ENCODE data around the gene ACTC1. TPM values are rescaled to one million over a fixed set of nuclear protein-coding genes. Genes with fewer than 3 reads are reported as not detected.
"Not testable (repeated sequence)": the region's sequence is repeated elsewhere in the genome, so short reads cannot be mapped to it uniquely, and the experiment has no call there.

ACTC1 gene
- total and polyA plus RNA-seq, 2 donors (not counting 3 experiments of a cell fraction or from before 2014, with no cell fraction given), result 1.0 TPM; not detected in 1

DNA sequence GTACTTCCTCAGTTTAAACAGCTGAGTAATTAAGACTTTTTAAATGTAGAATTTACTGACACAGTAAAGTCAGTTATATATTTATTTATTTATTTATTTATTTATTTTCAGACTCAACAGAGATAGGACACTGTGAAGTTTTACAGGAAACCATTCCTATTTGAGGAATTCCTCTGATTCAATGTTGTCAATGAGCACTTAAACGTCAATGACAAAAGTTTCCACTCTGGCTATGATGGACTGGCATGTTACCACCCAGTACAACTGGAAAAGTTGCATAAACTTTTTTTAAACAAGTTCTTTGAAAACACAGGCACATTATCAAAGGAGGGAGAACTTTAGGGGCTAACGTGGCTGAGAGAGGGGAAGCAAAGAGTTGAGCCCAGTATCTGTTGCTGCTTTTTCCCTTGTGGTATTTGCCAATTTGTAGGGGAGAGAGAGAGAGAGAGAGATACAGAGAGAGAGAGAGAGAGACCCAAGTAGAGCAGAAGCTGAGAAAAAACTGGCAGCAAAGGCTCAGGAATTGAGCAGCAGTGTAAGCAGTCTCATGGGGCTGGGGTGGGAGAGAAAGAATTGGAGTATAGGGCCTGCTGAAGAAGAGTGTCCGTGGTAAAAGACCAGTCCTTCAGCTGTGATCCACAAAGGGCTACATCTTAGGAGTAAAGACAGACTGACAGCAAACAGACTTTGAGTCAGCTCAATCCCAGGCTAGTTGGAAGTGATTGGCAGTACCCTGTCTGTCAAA, 18.3 kb upstream of the ACTC1 start:
- no TSS peak for BruUV-seq (replicated peaks)
- no peaks in the 10 kb centered on the region for H3K9me1 ChIP-seq (replicated peaks; ENCODE audit: control insufficient read depth, extremely low read depth, insufficient read depth, low read length)
- ChIA-PET POLR2A (interaction anchor here (0.6 kb wide), 1 partner anchor 226 kb away, joined by 4 read pairs; no protein-coding TSS in a partner anchor), CTCF (interaction anchor here (1.1 kb wide), 1 partner anchor 107 kb away, joined by 3 read pairs; no protein-coding TSS in a partner anchor)
- no peak overlapping the region for H3K9ac ChIP-seq (replicated peaks; ENCODE audit: extremely low read depth, insufficient read depth, low read length)
- H4K20me1 ChIP-seq (replicated peaks; ENCODE audit: control insufficient read depth, extremely low read depth, insufficient read depth, low read length), result no peaks in the 10 kb centered on the region
- no peak overlapping the region for H2AFZ ChIP-seq (ENCODE audit: low read depth, low read length)
- no peaks in the 10 kb centered on the region for H3K36me3 ChIP-seq (ENCODE audit: control insufficient read depth in 2 of 2, extremely low read depth in 1 of 2, insufficient read depth in 2 of 2, low read length in 2 of 2)
- intact Hi-C loops (cut with micrococcal nuclease) (loop anchor here (5.0 kb wide), 1 partner anchor 186 kb away; no protein-coding TSS in a partner anchor), dilution Hi-C loops (cut with MboI; ENCODE audit: extremely low pct_ligation_motif_present, low sequenced_read_pairs) (no loop called here)
- no peak for TF ChIP-seq POLR2AphosphoS5 (IDR thresholded peaks at IDR 0.05; ENCODE audit: insufficient read depth, low read depth, low read length)
- TF ChIP-seq MYC (IDR thresholded peaks at IDR 0.05; ENCODE audit: low read depth, low read length), result no peak
- TF ChIP-seq, protein P1, sequence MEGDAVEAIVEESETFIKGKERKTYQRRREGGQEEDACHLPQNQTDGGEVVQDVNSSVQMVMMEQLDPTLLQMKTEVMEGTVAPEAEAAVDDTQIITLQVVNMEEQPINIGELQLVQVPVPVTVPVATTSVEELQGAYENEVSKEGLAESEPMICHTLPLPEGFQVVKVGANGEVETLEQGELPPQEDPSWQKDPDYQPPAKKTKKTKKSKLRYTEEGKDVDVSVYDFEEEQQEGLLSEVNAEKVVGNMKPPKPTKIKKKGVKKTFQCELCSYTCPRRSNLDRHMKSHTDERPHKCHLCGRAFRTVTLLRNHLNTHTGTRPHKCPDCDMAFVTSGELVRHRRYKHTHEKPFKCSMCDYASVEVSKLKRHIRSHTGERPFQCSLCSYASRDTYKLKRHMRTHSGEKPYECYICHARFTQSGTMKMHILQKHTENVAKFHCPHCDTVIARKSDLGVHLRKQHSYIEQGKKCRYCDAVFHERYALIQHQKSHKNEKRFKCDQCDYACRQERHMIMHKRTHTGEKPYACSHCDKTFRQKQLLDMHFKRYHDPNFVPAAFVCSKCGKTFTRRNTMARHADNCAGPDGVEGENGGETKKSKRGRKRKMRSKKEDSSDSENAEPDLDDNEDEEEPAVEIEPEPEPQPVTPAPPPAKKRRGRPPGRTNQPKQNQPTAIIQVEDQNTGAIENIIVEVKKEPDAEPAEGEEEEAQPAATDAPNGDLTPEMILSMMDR (IDR thresholded peaks at IDR 0.05; ENCODE audit: extremely low read depth in 1 of 2, insufficient read depth in 1 of 2, low read depth in 1 of 2, low read length in 2 of 2), result no peak
- TF ChIP-seq GATA2 (IDR thresholded peaks at IDR 0.05; ENCODE audit: insufficient read depth, insufficient read length, low read depth, low read length), result no peak
- TF ChIP-seq, protein P2, sequence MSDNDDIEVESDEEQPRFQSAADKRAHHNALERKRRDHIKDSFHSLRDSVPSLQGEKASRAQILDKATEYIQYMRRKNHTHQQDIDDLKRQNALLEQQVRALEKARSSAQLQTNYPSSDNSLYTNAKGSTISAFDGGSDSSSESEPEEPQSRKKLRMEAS (IDR thresholded peaks at IDR 0.05; ENCODE audit: insufficient read depth, insufficient read length), result no peak
- no peaks in the 10 kb centered on the region for H3K79me2 ChIP-seq (ENCODE audit: control insufficient read depth, insufficient read depth, low read length)
- H3K27me3 ChIP-seq (ENCODE audit: control insufficient read depth in 2 of 2, insufficient read depth in 2 of 2, low read length in 2 of 2), result peaks cover 0 to 3% of the 10 kb centered on the region in 2 experiments
- H3K4me1 ChIP-seq (ENCODE audit: control insufficient read depth, extremely low read depth, insufficient read depth, low read length), result no peaks in the 10 kb centered on the region
- H3K9me3 ChIP-seq (replicated peaks; ENCODE audit: control insufficient read depth, insufficient read depth, low read length), result no peaks in the 10 kb centered on the region
- FAIRE-seq (no peak), DNase-seq (ENCODE audit: low read depth, low spot score) (no peak)
- no peak overlapping the region for H3K4me3 ChIP-seq (replicated peaks in 1 of 3; ENCODE audit: insufficient read depth in 1 of 3, low read depth in 1 of 3, low read length in 3 of 3)
- no peak overlapping the region for H3K4me2 ChIP-seq (ENCODE audit: insufficient read depth, low read length)
- no peak overlapping the region for H3K27ac ChIP-seq (ENCODE audit: insufficient read depth, low read depth, low read length)

DNA sequence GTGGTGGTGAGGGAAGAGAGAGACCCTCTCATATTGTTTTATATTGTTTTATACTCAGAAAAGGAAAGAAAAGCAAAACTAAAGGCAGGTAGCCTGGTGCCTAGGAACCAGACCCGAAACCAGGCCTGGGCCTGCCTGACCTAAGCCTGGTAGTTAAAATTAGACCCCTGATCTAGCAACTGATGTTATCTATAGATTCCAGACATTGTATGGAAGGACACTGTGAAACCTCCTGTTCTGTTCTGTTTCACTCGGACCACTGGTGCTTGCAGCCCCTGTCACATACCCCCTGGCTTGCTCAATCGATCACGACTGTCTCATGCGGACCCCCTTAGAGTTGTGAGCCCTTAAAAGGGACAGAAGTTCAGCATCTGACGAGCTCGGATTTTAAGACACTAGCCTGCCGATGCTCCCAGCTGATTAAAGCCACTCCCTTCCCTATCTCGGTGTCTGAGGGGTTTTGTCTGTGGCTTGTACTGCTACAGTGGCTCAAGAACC, 17.6 kb upstream of the ACTC1 start:
- BruUV-seq (replicated peaks); H3K9me3 ChIP-seq (replicated peaks; ENCODE audit: control insufficient read depth, insufficient read depth, low read length); H3K4me2 ChIP-seq (ENCODE audit: insufficient read depth, low read length); H3K9me1 ChIP-seq (replicated peaks; ENCODE audit: control insufficient read depth, extremely low read depth, insufficient read depth, low read length); H3K9ac ChIP-seq (replicated peaks; ENCODE audit: extremely low read depth, insufficient read depth, low read length); H3K4me3 ChIP-seq (replicated peaks in 1 of 3; ENCODE audit: insufficient read depth in 1 of 3, low read depth in 1 of 3, low read length in 3 of 3); FAIRE-seq; H3K27me3 ChIP-seq (ENCODE audit: control insufficient read depth in 2 of 2, insufficient read depth in 2 of 2, low read length in 2 of 2); H4K20me1 ChIP-seq (replicated peaks; ENCODE audit: control insufficient read depth, extremely low read depth, insufficient read depth, low read length); H3K36me3 ChIP-seq (ENCODE audit: control insufficient read depth in 2 of 2, extremely low read depth in 1 of 2, insufficient read depth in 2 of 2, low read length in 2 of 2); DNase-seq (ENCODE audit: low read depth, low spot score); dilution Hi-C loops (cut with MboI; ENCODE audit: extremely low pct_ligation_motif_present, low sequenced_read_pairs); H3K27ac ChIP-seq (ENCODE audit: insufficient read depth, low read depth, low read length); H3K4me1 ChIP-seq (ENCODE audit: control insufficient read depth, extremely low read depth, insufficient read depth, low read length); H3K79me2 ChIP-seq (ENCODE audit: control insufficient read depth, insufficient read depth, low read length): not testable (repeated sequence)
- ChIA-PET POLR2A (interaction anchor here (0.6 kb wide), 1 partner anchor 225 kb away, joined by 4 read pairs; no protein-coding TSS in a partner anchor), CTCF (interaction anchor here (1.0 to 1.1 kb wide), 2 partner anchors 24 to 108 kb away, joined by 3 to 4 read pairs; no protein-coding TSS in a partner anchor)
- H2AFZ ChIP-seq (ENCODE audit: low read depth, low read length), result peak overlapping the region; percentile 75
- intact Hi-C loops (cut with micrococcal nuclease), result loop anchor here (5.0 kb wide), 1 partner anchor 186 kb away; no protein-coding TSS in a partner anchor
